ENCODE data around the gene ADAM19.

ADAM19 gene, protein sequence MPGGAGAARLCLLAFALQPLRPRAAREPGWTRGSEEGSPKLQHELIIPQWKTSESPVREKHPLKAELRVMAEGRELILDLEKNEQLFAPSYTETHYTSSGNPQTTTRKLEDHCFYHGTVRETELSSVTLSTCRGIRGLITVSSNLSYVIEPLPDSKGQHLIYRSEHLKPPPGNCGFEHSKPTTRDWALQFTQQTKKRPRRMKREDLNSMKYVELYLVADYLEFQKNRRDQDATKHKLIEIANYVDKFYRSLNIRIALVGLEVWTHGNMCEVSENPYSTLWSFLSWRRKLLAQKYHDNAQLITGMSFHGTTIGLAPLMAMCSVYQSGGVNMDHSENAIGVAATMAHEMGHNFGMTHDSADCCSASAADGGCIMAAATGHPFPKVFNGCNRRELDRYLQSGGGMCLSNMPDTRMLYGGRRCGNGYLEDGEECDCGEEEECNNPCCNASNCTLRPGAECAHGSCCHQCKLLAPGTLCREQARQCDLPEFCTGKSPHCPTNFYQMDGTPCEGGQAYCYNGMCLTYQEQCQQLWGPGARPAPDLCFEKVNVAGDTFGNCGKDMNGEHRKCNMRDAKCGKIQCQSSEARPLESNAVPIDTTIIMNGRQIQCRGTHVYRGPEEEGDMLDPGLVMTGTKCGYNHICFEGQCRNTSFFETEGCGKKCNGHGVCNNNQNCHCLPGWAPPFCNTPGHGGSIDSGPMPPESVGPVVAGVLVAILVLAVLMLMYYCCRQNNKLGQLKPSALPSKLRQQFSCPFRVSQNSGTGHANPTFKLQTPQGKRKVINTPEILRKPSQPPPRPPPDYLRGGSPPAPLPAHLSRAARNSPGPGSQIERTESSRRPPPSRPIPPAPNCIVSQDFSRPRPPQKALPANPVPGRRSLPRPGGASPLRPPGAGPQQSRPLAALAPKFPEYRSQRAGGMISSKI

DNA sequence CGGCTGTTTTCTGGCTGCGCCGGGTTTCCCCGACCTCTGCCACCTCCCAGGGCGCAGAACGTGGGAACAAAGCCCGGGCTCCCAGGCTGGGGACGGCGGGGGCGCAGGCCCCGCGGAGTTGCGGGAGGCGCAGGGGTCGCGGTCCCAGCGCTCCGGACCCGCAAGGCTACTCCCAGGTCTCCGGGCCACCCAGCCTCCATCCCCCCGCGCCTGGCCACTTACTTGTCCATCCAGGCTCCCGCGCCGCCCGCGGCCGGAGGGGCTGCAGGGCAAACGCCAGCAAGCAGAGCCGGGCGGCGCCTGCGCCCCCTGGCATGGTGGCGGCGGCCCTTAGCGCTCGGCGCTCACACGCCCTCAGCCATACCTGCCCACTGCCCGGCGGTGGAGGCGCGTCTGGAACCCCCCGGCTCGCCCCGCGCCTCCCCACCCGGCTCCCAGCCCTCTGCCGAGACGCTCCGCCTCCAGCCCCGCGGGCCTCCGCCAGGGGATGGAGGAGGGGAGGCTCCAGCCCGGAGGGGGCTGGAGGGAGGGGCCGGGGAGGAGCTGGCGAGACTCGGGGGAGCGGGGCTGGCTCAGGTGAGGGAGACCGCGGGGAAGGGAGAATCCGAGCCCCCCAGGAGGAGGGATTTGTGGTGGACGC lies at the start of gene ADAM19:
Gene ADAM19, minus strand, starts transcription at position 395 of the 640 bp plus-strand sequence. Its CDS starts 79 bp downstream, at position 316.
- peaks cover 58% of the 10 kb centered on the region for H3K4me1 Mint-ChIP-seq
- peak within 1 kb of the TSS; percentile 98 to 99 (median 98) for H3K4me3 Mint-ChIP-seq
- H3K36me3 Mint-ChIP-seq (ENCODE audit: low read depth) = no peaks in the 10 kb centered on the region
- peak within 1 kb of the TSS; percentile 83 to 96 (median 91) for H3K27ac Mint-ChIP-seq
- peaks cover 7% of the 10 kb centered on the region for H3K27me3 Mint-ChIP-seq (ENCODE audit: low read depth)
- TF ChIP-seq, protein P1, sequence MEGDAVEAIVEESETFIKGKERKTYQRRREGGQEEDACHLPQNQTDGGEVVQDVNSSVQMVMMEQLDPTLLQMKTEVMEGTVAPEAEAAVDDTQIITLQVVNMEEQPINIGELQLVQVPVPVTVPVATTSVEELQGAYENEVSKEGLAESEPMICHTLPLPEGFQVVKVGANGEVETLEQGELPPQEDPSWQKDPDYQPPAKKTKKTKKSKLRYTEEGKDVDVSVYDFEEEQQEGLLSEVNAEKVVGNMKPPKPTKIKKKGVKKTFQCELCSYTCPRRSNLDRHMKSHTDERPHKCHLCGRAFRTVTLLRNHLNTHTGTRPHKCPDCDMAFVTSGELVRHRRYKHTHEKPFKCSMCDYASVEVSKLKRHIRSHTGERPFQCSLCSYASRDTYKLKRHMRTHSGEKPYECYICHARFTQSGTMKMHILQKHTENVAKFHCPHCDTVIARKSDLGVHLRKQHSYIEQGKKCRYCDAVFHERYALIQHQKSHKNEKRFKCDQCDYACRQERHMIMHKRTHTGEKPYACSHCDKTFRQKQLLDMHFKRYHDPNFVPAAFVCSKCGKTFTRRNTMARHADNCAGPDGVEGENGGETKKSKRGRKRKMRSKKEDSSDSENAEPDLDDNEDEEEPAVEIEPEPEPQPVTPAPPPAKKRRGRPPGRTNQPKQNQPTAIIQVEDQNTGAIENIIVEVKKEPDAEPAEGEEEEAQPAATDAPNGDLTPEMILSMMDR (IDR thresholded peaks at IDR 0.05; ENCODE audit: unreplicated experiment in 3 of 3) = peak in 1 of 3 experiments; percentile 16
- no peaks in the 10 kb centered on the region for H3K9me3 Mint-ChIP-seq

DNA sequence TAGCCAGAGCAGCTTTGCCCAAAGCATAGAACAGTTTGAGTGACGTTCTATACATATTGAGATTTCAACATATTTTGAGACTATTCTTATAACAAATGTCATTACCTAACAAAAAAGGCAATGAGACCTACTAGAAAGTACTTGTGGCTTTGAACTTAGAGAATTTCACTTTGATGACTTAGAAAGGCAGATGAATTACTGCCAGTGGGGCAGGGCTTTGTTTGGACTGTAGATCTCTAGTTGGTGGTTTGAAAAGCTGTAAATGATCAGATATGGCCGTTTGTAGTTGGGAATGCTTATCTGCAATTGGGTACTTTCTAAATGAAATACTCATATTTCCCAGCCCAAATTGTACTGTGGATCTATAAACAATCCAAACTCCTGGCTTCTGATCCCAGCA lies 48.6 kb upstream of the ADAM19 start:
- Mint-ChIP-seq H3K4me1 (peaks cover 35% of the 10 kb centered on the region), H3K27me3 (ENCODE audit: low read depth) (no peaks in the 10 kb centered on the region), H3K36me3 (ENCODE audit: low read depth) (no peaks in the 10 kb centered on the region), H3K27ac (no peak overlapping the region), H3K9me3 (no peaks in the 10 kb centered on the region), H3K4me3 (no peak overlapping the region)
- TF ChIP-seq, protein P1 (IDR thresholded peaks at IDR 0.05; ENCODE audit: unreplicated experiment in 3 of 3) = no peak

DNA sequence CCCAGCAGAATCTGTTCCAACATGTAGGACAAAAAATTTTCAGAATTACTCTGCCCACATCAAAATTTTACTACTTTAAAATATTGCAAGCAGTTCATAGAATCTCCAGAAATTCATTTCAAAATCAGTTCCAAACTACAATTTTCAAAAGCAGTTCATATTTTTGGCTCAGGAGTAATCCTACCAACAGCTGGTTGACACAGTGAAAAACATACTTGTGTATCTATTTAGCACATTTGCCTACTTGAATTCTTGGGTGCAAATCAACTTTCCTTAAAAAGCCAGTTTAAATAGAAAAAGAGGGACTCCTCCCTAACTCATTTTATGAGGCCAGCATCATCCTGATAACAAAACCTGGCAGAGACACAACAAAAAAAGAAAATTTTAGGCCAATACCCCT lies 45.2 kb upstream of the ADAM19 start:
- TF ChIP-seq, protein P1 (IDR thresholded peaks at IDR 0.05; ENCODE audit: unreplicated experiment in 3 of 3) = no peak
- no peak overlapping the region for H3K4me3 Mint-ChIP-seq
- peaks cover 4% of the 10 kb centered on the region for H3K9me3 Mint-ChIP-seq
- peaks cover 42% of the 10 kb centered on the region for H3K4me1 Mint-ChIP-seq
- no peaks in the 10 kb centered on the region for H3K36me3 Mint-ChIP-seq (ENCODE audit: low read depth)
- no peaks in the 10 kb centered on the region for H3K27me3 Mint-ChIP-seq (ENCODE audit: low read depth)
- peak overlapping the region; percentile 41 to 70 (median 55) for H3K27ac Mint-ChIP-seq

DNA sequence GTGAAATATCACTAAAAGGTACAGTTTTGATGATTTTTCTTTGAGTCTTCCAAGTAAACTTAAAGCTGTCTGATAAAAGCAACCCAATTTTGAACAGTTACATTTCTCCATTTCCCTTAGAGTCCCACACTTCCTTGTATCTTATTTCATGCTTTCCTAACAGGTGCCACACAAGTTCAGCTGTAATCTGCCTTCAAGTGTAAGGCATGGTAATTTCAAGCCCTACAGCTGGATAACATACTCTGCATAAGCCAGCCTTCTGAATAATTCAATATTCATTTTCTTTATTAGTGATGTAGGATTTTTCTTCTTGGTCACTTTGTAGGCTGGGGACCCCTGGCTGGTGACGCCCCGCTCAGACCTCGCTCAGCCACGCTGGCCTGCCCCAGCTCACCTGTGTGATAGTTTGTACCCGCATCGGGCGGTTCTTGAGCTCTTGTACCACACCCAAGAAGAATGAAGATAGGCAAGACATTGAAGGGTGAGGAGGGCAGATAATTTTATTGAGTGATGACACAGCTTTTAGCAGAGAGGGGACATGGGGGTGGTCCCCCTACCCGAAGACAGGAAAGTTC lies 42.7 kb upstream of the ADAM19 start:
- no peaks in the 10 kb centered on the region for H3K27me3 Mint-ChIP-seq (ENCODE audit: low read depth)
- TF ChIP-seq, protein P1 (IDR thresholded peaks at IDR 0.05; ENCODE audit: unreplicated experiment in 3 of 3) = no peak
- no peaks in the 10 kb centered on the region for H3K36me3 Mint-ChIP-seq (ENCODE audit: low read depth)
- H3K27ac Mint-ChIP-seq = peak overlapping the region; percentile 29 to 65 (median 44)
- H3K4me3 Mint-ChIP-seq = no peak overlapping the region
- peaks cover 41% of the 10 kb centered on the region for H3K4me1 Mint-ChIP-seq
- H3K9me3 Mint-ChIP-seq = peaks cover 4% of the 10 kb centered on the region

DNA sequence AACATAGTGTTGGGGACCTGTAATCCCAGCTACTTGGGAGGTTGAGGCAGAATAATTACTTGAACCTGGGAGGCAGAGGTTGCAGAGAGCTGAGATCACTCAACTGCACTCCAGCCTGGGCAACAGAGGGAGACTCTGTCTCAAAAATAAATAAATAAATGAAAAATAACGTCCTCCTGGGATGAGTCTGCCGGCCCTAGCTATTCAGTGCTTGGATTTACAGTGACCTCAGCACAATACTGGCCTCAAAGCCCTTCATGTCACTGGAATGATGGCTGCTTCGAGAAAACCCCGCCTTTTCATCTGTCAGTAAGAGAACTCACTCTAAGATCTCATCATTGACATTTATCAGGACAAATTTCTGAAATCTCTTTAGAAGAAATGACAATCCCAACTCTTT lies 41.2 kb upstream of the ADAM19 start:
- Mint-ChIP-seq H3K4me3 (no peak overlapping the region), H3K27ac (no peak overlapping the region), H3K36me3 (ENCODE audit: low read depth) (no peaks in the 10 kb centered on the region), H3K27me3 (ENCODE audit: low read depth) (no peaks in the 10 kb centered on the region), H3K4me1 (peaks cover 56% of the 10 kb centered on the region), H3K9me3 (peaks cover 4% of the 10 kb centered on the region)
- TF ChIP-seq, protein P1 (IDR thresholded peaks at IDR 0.05; ENCODE audit: unreplicated experiment in 3 of 3) = no peak

Measured in nephron (organoid).